ENCODE results near the gene ZNF282. TPM values are rescaled to one million over a fixed set of nuclear protein-coding genes. Genes with fewer than 3 reads are reported as not detected.

Gene ZNF282
- total and polyA plus RNA-seq, 11 donors: 6.6 to 21.4 (median 12.7) TPM

- intact Hi-C loops (cut with DNase I): no loop called here
- ATAC-seq: peak; percentile 51 to 83 (median 58)
- whole genome bisulfite sequencing, 4 donors: 66 to 73% (median 68%) methylated on average over 7 of the region's 7 CpGs
- no peaks in the 10 kb centered on the region for H3K9me3 ChIP-seq
- H3K27ac ChIP-seq: peak overlapping the region in 1 of 12 donors; percentile 32
- no peaks in the 10 kb centered on the region for H3K27me3 ChIP-seq
- no peaks in the 10 kb centered on the region for H3K4me1 ChIP-seq
- TF ChIP-seq POLR2A (IDR thresholded peaks at IDR 0.05) (no peak), CTCF (IDR thresholded peaks at IDR 0.05) (no peak)
- H3K4me3 ChIP-seq: no peak overlapping the region
- H3K36me3 ChIP-seq: peaks cover 0 to 100% (median 98%) of the 10 kb centered on the region in 9 donors
- peak in 1 of 5 donors; percentile 65 for DNase-seq
Observed at GRCh38 chr7:149214020-149214720, 18.8 kb downstream of the ZNF282 start.

- no peaks in the 10 kb centered on the region for H3K4me1 ChIP-seq
- H3K9me3 ChIP-seq: no peaks in the 10 kb centered on the region
- no peak overlapping the region for H3K4me3 ChIP-seq
- 46 to 57% (median 50%) methylated on average over 2 of the region's 2 CpGs for WGBS, 4 donors
- DNase-seq (no peak), ATAC-seq (peak in 1 of 4 donors; percentile 10)
- intact Hi-C loops (cut with DNase I): no loop called here
- no peaks in the 10 kb centered on the region for H3K27me3 ChIP-seq
- H3K36me3 ChIP-seq: peaks cover 0 to 100% (median 97%) of the 10 kb centered on the region in 9 donors
- TF ChIP-seq CTCF (IDR thresholded peaks at IDR 0.05) (no peak), POLR2A (IDR thresholded peaks at IDR 0.05) (no peak)
- H3K27ac ChIP-seq: no peak overlapping the region
Observed at GRCh38 chr7:149216402-149216801, 21.1 kb downstream of the ZNF282 start.

- intact Hi-C loops (cut with DNase I): no loop called here
- no peak for TF ChIP-seq CTCF (IDR thresholded peaks at IDR 0.05)
- TF ChIP-seq POLR2A (IDR thresholded peaks at IDR 0.05): no peak
Observed at GRCh38 chr7:149217570-149217969, 22.2 kb downstream of the ZNF282 start.

GRCh38 chr7:149218469-149219420, 23.4 kb downstream of the ZNF282 start:
- H3K36me3 ChIP-seq: peaks cover 0 to 99% (median 93%) of the 10 kb centered on the region in 9 donors
- no peak for ATAC-seq
- TF ChIP-seq POLR2A (IDR thresholded peaks at IDR 0.05): no peak
- no peak for TF ChIP-seq CTCF (IDR thresholded peaks at IDR 0.05)
- no peak overlapping the region for H3K4me3 ChIP-seq
- intact Hi-C loops (cut with DNase I): no loop called here
- DNase-seq: no peak
- H3K27ac ChIP-seq: no peak overlapping the region
- WGBS, 4 donors: 80 to 94% (median 86%) methylated on average over 10 of the region's 10 CpGs
- H3K9me3 ChIP-seq: no peaks in the 10 kb centered on the region
- no peaks in the 10 kb centered on the region for H3K4me1 ChIP-seq
- no peaks in the 10 kb centered on the region for H3K27me3 ChIP-seq

More at GRCh38 chr7:149217570-149217969, 22.2 kb downstream of the ZNF282 start:
- H3K27ac ChIP-seq: no peak overlapping the region
- peak in 1 of 5 donors; percentile 63 for DNase-seq
- no peak overlapping the region for H3K4me3 ChIP-seq
- no peaks in the 10 kb centered on the region for H3K9me3 ChIP-seq
- WGBS, 4 donors: 83 to 93% (median 86%) methylated on average over 6 of the region's 6 CpGs
- ATAC-seq: no peak
- H3K4me1 ChIP-seq: no peaks in the 10 kb centered on the region
- peaks cover 0 to 99% (median 96%) of the 10 kb centered on the region in 9 donors for H3K36me3 ChIP-seq
- no peaks in the 10 kb centered on the region for H3K27me3 ChIP-seq
